Tongue (tissue), 2 donors: ENCODE results near the gene OR2G2. TPM values are rescaled to one million over a fixed set of nuclear protein-coding genes. Genes with fewer than 3 reads are reported as not detected.
A peak's percentile ranks its signal among the peaks of the same experiment; 100 is the strongest.

Source experiments
- DNase-seq: peaks from one replicate; pipeline ENCODE4 v3.0.0-alpha.2; 2015
- total RNA-seq: library from RNA; depleted of rRNA; stranded (reverse); fragments of >200 nt; gene quantifications from one replicate; pipeline ENCODE4 v1.2.3, GENCODE V29; 2014

Gene OR2G2, protein sequence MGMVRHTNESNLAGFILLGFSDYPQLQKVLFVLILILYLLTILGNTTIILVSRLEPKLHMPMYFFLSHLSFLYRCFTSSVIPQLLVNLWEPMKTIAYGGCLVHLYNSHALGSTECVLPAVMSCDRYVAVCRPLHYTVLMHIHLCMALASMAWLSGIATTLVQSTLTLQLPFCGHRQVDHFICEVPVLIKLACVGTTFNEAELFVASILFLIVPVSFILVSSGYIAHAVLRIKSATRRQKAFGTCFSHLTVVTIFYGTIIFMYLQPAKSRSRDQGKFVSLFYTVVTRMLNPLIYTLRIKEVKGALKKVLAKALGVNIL
- not detected for total RNA-seq

DNA sequence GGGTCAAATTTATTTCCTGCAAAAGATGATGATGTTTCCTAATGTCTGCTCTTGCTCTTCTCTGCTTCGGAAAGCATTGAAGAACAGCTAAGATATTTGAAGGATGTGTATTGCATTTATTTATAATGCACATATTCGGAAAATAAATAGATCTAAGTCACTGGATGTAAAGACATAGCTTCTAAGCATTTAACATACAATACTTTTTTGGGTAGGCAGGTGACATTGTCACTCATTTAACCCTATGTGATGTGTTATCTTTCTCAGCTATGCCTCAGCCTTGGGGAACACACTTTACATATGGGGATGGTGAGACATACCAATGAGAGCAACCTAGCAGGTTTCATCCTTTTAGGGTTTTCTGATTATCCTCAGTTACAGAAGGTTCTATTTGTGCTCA, at the start of gene OR2G2:
Gene OR2G2, plus strand, starts transcription at position 301 of the 400 bp plus-strand sequence. Its CDS starts 0 bp downstream, at position 301.
- DNase-seq = no peak

DNA sequence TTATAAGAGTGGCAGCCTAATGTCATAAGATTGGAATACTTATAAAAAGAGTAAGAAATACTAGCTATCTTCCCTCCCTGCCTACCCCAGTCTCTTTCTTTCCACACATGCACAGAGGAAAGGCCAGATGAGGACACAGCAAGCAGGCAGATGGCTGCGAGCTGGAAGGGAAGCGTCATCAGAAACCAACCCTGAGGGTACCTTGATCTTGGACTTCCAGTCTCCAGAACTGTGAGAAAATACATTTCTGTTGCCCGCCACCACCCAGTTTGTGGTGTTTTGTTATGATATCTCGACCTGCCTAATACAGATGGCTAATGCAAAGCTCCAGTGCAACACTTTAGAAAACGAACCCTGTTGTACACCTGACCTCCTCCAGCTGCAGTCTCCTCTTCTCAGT, 49.6 kb upstream of the OR2G2 start:
- no peak for DNase-seq

DNA sequence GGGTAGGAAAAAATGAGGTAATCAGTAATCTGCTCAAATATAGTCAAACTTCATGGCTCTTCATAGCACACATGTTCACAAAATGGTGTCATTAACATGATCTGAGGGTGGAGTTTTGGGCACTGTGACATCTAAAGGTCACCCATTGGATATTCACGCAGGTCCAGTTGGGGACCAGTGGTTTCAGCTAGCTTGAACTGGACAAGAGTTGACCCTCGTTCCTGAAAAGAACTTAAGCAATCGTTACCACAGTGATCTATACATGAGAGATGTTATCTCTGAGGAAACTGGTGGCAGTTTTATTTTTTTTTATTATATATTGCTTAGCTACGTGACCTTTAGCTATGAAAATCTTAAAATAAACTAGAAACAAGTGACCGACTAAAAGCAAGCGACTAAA, 48.9 kb upstream of the OR2G2 start:
- no peak for DNase-seq

DNA sequence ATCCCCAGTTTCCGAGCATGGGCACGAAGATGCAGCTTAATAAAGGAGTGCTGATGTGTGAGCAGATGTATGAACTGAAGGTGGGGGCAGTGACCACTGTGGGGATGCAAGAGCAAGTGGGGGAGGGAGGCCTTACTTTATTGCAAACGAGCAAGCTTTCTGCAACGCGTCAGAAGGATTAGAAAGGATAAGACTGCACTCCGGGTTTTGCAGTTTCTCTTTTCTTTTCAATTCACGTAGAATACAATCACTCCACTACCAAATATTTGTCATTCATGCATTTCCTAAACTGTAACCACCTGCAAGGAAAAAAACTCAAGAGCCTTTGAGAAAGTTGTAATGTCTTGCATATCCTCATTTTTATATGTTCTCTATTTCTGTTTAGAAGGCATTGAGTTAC, 47.6 kb upstream of the OR2G2 start:
- no peak for DNase-seq

DNA sequence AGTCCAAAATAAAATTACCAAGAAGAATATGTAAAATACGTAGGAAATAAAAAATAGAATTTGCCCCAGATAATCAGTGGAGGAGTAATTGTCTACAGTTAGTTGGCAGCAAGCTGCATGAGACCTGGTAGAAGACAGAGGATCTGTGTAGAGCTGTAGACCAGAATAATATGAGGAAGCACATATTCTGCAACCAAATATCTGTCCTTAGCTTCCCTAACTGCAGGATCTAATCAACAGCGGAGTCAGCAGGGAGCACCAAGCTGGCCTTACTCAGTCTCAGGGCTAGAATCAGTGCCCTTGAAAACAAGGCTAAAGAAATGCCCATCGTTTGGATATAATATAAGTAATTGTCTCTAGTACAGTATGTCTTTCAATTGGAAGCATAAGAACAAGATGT, 45.3 kb upstream of the OR2G2 start:
- no peak for DNase-seq

DNA sequence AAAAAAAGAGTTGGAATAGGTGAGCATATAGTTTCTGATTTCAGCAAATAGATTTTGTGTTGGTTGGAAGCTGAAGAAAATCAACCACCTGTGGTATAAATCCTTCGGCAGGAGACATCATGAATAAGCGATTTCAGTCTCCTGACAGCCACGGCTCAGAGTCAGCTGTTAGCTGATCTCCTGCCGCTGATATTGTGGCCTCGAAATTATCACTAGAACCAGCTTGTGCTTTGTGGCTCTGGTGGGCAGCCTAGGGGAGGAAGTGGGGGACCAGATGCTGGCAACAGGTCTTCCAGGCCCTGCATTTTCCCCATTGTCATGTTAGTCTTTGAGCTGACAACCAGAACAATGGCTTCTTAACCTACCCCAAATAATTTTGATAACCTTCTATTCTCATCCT, 40.1 kb upstream of the OR2G2 start:
- DNase-seq = no peak

DNA sequence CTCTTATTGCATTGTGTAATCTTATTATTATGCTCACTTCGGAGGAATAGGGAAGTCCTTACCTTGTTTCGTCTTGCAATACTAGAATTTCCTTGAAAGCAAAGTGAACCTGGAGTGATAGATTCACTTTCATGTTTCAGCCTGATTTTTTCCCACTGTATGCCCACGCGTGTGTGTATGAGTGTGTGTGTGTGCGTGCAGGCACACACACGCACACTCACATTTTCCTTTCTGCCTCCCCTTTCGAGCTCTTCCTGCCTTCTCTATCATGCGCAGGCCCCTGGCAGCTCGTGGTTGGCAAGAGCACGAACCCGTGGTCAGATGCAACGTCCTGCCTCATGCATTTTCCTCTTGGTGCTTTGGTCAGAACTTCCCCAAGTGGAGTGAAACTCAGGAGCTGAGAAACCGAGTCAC, 39.4 kb upstream of the OR2G2 start, which contains the start of gene GCSAML:
Gene GCSAML, plus strand, starts transcription at position 366 of the 414 bp plus-strand sequence. CDS start 58 bp downstream, outside the sequence.
- no peak for DNase-seq

DNA sequence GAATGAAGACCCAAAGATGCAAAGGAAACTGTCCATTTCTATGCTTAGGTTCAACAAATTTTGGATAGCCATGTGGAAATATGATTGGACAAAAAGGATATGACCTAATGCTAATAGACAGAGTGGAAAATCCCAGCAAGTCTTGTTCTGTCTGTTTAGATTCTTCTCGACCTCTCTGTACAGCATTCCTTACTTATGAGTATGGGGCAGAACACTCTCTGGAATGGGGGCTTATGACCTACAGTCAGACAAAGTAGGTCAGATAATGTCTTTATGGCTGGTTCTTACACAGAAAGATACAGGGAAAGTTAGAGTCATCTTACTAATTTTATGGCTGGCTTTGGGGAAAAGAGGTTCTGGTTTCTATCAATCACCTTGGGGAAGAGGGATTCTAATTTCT, 36.4 kb upstream of the OR2G2 start:
- no peak for DNase-seq

DNA sequence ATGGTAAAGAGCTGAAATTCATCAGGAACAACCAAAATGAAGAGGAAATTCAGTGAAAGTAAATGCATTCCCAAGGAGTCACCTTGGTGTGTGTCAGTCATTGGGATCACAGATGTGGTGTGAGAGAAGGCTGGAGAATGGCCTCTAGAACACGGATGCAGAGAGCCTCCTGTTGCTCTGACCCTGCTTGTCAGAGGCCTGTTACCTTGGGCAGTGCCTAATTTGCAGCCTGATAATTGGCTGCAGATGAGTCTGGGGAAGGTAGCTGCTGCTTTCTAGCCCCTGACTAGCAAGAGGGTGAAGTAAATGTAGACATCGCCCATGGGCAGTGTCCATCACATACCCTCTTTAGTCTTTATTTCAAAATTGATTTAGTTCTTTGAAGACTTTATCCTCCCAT, 35.9 kb upstream of the OR2G2 start:
- DNase-seq = no peak

DNA sequence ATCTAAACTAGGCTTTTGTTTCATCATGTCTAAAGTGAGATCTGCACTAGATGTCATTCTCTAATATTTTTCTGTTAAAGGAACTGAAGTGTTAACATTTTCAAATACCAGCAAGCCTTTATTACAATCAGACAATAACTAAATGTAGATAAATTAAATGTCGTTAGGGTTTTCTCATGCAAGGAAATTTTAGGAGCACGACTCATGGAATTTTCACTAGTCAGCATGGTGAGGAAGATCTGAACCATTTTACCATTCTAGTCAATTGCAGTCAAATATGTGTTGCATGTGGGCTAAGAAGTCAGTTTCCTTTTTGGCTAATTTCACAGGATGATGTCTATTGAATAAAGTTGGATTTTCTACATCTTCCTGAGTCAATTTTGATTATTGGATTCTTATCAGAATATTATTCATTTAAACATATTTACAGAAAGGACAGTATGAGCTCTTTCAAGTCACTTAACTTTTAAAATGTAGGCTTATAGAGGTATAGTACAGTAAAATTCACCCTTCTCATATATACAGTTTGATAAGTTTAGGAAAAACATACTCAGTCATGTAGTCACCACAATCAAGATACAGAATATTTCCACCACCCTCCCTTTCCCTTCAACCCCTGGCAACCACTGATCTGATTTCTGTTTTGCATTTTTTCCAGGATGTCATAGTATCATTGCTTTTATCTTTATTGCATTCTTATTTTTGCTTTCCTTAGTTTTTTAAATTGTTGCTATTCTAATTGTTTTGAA, 30.1 kb upstream of the OR2G2 start:
- DNase-seq = no peak

DNA sequence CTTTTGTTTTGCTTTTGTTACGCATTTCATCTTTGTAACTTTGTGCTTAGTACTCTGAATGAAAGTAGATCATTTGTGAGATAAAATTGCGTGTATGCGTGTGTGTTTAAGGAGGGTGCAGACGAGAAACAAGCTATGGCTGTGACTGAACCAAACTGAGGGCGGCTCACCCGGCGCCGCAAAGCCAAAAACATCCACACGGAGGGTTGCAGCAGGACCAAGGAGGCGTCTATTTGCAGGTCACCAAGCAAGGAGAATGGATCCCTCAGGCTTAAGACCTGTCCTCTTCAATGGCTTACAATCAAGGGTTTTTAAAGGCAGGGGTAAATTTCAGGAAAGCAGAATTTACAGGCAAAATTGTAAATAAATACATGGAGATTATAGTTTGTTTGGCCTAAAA, 26.4 kb upstream of the OR2G2 start:
- no peak for DNase-seq

DNA sequence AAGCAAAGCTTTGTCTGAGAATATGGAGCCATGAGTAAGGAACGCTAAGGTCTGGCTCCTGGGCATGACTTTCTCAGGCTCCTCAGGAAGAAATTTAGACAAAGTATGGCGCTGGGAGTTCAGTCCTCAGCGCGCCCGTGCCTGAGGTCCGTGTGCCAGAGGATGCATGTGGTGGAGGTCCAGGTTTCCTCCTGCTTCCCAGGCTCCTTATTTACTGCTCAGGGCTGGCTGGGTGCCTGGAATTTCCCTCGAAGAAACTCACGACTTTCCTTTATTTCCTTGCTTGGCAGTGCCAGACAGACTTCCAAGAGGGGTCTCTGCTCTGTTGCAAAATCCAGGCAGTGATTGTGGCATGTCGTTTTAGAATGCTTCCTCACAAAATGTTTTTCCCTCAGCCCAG, 26.0 kb upstream of the OR2G2 start:
- DNase-seq = no peak

DNA sequence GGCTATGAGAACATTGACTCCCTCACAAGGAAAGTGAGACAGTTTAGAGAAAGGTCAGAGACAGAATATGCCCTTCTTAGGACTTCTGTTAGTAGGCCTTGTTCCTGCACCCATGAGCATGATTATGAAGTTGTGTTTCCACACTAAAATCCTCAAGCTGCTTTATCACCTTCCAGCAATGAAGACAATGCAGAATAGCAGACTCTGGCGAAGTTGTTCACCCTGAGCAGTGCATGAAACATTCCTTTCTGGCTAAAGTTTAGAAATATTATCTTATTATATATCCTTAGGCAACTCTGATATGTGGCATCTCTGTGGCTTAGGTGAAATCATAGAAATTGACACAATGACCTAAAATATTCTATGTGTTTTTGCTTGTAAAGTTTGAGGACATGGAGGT, 13.9 kb upstream of the OR2G2 start:
- no peak for DNase-seq

DNA sequence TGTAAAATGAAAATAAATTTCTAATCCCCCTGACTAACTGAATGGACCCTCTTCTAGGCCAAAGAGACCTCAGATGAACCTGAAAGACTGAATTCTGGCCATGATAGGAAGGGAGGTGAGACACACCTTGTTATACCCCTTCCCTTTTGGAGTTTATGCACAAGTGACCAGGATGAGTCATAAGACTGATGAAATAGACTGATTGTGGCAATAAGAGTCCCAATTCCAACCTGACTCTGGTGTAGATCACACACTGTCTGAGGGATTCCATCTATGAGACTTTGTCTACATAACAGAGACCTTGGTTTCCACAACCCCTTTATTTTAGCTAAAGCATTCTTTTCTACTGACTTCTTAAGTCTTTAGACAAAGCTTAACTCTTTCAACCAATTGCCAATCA, 13.5 kb upstream of the OR2G2 start:
- no peak for DNase-seq

DNA sequence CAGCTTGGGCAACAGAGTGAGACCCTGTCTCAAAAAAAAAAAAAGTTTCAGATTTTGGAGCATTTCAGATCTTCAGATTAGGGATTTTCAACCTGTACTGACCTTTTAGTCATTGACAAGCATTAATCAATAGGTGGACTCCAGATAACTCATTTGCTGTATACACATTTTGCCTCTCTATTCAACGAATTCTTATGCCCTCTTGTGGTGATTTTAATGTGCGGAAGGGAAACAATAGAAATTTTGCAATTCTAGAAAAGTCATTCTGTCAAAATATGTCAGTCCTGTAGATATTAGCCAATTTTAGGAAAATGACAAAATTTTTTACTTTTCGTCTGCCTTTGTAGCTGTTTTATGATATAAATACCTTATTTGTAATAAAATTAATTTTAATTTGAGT, 11.6 kb upstream of the OR2G2 start:
- DNase-seq = peak; percentile 11

DNA sequence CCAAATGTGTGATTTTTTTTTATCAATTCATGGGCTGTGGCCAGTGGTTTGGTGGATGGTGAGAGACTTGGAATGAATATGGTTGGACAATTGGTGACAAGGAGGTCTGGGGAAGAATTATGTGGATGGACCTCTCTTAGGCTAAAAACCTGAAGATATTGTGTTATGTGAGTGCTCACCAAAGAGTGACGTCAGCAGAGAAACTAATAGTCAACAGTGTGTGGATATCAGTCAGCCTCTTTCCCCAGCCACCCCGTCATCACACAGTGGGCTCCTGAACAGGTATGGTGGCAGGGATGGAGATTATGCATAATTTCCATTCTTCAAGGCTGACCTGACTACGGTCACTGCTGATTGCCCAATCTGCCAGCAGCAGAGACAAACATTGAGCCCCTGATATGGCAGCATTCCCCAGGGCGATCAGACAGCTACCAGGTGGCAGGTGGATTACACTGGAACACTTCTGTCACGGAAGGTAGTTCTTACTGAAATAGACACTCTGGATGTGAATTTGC, 9.2 kb upstream of the OR2G2 start:
- no peak for DNase-seq

DNA sequence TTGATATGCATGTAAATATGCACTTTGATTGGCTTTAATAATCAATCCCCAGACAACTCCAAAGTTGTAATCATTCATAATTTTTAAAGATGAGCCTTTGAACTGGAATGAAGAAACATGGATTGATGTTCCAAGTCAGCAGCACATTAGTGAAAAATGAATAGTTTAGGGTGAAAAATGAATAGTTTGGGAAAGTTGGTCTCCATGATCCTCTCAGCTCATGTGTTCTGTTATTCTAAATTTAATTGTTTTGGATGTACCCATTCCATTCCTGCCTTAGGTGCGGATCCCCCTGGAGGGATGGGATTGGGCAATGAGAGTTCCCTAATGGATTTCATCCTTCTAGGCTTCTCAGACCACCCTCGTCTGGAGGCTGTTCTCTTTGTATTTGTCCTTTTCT, 17.1 kb downstream of the OR2G2 start, which contains the start of gene OR2G3:
Gene OR2G3, plus strand, starts transcription at position 301 of the 400 bp plus-strand sequence. Its CDS starts 0 bp downstream, at position 301.
- no peak for DNase-seq

DNA sequence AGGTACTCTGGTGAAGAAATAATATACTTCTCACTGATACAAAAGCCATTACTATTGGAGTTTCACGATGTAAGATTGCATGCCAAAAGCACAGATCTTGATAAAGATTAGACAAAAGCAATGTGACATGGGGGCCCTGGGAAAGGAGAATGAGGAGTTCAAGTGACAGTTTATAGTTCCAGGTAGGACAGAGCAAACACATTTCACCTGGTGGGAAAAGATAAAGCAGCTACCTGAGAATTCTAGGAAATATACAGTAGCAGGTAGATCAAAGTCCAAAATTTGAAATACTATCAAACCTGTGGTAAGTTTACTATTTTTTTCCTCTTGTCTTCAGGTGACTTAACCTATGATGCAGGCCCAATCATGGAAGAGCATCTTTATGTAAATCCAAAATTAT, 25.2 kb downstream of the OR2G2 start:
- DNase-seq = no peak

DNA sequence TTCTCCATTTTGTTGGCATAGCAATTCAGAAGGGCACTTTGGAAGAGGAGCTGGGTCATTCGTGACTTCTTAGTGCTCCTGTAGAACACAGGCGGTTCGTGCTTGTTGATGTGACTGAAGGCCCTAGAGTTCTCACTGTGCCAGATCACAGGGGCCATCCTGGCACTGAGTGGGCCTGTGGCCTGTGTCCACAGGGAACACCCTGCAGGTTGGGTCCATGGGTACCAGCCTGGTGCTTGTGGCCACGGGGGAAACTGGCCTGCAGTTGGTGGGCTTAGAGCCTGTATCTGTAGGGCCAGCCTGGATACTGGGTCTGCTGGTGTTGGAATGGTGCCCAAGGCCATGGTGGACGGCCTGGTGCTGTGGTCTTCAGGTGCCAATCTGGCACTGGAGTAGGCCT, 26.5 kb downstream of the OR2G2 start:
- DNase-seq = no peak

DNA sequence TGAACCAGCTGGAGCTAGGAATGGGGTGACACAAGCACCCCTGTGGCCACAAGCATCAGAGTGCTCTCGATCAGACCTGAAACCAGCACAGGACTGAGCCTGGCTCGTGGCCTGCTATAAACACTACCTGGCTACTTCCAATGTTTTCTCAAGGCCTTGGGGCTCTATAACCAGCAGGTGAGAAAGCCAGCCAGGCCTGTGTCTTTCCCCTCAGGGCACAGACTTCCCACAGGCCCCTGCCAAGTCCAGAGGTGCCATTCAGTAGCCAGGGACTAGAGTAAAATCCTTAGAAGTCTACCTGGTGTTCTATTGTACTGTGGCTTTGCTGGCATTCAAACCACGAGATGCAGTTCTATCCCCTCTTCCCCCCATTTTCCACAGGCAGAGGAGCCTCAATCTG, 39.8 kb downstream of the OR2G2 start:
- DNase-seq = no peak

DNA sequence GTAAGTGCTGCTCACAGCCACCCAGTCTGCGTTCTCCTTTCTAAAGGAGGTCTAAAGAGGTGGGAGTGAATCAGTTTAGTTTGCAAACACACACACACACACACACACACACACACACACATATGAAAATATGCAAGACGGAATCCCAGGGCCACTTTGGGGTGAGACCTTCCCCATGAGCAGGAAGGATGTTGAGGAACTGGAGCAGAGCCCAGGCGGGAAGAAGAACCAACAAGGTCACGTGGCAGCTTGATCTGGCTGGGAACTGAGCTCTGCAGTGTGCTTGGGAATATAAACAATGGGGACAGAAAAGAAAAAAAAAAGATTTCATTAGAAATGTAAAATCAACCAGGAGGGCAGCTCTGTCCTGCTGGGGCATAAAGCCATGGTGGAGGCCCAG, 49.9 kb downstream of the OR2G2 start:
- DNase-seq = no peak

DNA sequence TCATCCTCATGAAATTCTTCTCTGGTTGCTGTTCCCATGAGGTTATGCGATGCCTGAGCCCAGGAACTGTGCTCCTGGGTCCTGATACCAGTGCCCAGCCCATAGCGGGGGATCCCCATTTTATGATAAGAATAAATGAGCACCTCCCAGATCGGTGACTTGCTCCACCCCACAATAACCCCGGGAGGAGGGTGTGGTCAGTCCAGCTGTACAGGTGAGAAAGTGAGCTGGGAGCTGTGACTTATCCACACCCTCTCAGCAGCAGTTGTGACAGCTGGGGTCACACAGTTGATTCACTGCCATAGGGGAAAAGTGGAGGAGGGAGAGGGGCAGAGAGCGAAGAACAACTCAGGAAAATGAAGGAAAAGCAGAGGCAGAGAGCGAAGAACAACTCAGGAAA, 50.6 kb downstream of the OR2G2 start:
- DNase-seq = no peak
